ENCODE measurements around the gene CLEC20A. TPM values are rescaled to one million over a fixed set of nuclear protein-coding genes. Genes with fewer than 3 reads are reported as not detected.

CLEC20A gene
- total RNA-seq, 4 donors from 2014 or later, result not detected

DNA sequence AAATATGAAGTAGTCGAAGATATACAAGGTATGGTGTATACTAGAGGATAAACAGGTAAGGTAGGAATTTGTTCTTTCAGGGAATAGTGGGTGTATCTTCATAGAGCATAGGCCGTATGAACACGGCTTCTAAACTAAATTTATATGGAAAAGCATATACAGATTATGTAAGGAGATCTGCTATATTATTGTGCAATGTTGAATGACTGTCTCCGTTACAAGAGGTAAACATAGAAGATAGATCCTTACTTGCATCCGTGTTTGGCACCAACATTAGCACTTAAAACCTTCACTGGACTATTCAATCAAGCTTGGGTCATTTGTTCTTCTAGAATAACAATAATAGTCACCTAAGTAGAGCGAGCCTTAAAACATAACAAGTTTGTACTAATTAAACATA is 45.9 kb downstream of the CLEC20A start:
- peaks cover 0 to 46% (median 12%) of the 10 kb centered on the region in 4 donors for H3K36me3 ChIP-seq
- TF ChIP-seq POLR2AphosphoS5 (IDR thresholded peaks at IDR 0.05), result no peak
- no peak for TF ChIP-seq EP300 (IDR thresholded peaks at IDR 0.05)
- TF ChIP-seq POLR2A (IDR thresholded peaks at IDR 0.05; ENCODE audit: low read depth), result no peak
- no peak for TF ChIP-seq CTCF (IDR thresholded peaks at IDR 0.05)
- no peaks in the 10 kb centered on the region for H3K9me3 ChIP-seq
- WGBS, result 90% methylated on average over 6 of the region's 6 CpGs
- H3K27me3 ChIP-seq, result no peaks in the 10 kb centered on the region
- H3K27ac ChIP-seq (replicated peaks in 1 of 4), result no peak overlapping the region
- DNase-seq (ENCODE audit: extremely low spot score), result no peak
- H3K4me3 ChIP-seq, result no peak overlapping the region
- intact Hi-C loops (cut with DNase I), result no loop called here
- no peaks in the 10 kb centered on the region for H3K4me1 ChIP-seq

DNA sequence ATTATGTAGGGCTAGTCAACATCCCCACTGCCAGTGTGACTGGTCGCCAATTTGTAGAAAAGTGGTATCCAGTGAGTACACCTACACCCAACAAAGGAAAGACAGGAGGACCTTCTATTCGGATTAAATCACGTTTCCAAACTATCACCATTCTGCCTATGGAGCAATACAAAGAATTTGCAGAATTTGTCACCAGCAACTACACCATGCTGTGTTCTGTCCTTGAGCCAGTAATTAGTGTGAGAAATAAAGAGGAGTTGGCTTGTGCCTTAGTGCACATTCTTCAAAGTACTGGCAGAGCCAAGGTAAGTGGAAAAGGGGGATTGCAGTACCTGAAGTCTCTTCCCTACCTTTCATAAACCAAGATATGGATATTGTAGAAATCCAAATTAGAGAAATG is 53.8 kb downstream of the CLEC20A start:
- intact Hi-C loops (cut with DNase I), result no loop called here
- 87% methylated on average over 3 of the region's 3 CpGs for WGBS
- Histone ChIP-seq H3K4me1 (no peaks in the 10 kb centered on the region), H3K27me3 (no peaks in the 10 kb centered on the region), H3K36me3 (peaks cover 14 to 68% (median 26%) of the 10 kb centered on the region in 4 donors), H3K27ac (replicated peaks in 1 of 4) (no peak overlapping the region), H3K9me3 (no peaks in the 10 kb centered on the region), H3K4me3 (no peak overlapping the region)
- no peak for TF ChIP-seq CTCF (IDR thresholded peaks at IDR 0.05)
- TF ChIP-seq POLR2AphosphoS5 (IDR thresholded peaks at IDR 0.05), result no peak
- TF ChIP-seq EP300 (IDR thresholded peaks at IDR 0.05), result no peak
- TF ChIP-seq POLR2A (IDR thresholded peaks at IDR 0.05; ENCODE audit: low read depth), result no peak
- no peak for DNase-seq (ENCODE audit: extremely low spot score)

GRCh38 chr1:178438432-178438831 is 58.3 kb downstream of the CLEC20A start:
- no peak for DNase-seq (ENCODE audit: extremely low spot score)
- Histone ChIP-seq H3K4me3 (no peak overlapping the region), H3K36me3 (peaks cover 14 to 39% (median 20%) of the 10 kb centered on the region in 4 donors), H3K27ac (replicated peaks in 1 of 4) (no peak overlapping the region), H3K4me1 (peaks cover 0 to 4% (median 0%) of the 10 kb centered on the region in 4 donors), H3K27me3 (no peaks in the 10 kb centered on the region), H3K9me3 (no peaks in the 10 kb centered on the region)
- WGBS, result 56% methylated on average over 2 of the region's 2 CpGs
- intact Hi-C loops (cut with DNase I), result no loop called here
- TF ChIP-seq CTCF (IDR thresholded peaks at IDR 0.05) (no peak), POLR2A (IDR thresholded peaks at IDR 0.05; ENCODE audit: low read depth) (no peak), POLR2AphosphoS5 (IDR thresholded peaks at IDR 0.05) (no peak), EP300 (IDR thresholded peaks at IDR 0.05) (no peak)

GRCh38 chr1:178436899-178437298 is 59.9 kb downstream of the CLEC20A start:
- DNase-seq (ENCODE audit: extremely low spot score), result no peak
- intact Hi-C loops (cut with DNase I), result no loop called here
- Histone ChIP-seq H3K9me3 (no peaks in the 10 kb centered on the region), H3K4me1 (peaks cover 0 to 4% (median 0%) of the 10 kb centered on the region in 4 donors), H3K27me3 (no peaks in the 10 kb centered on the region), H3K36me3 (peaks cover 4 to 25% (median 9%) of the 10 kb centered on the region in 4 donors), H3K4me3 (no peak overlapping the region), H3K27ac (replicated peaks in 1 of 4) (no peak overlapping the region)
- 100% methylated on average over 2 of the region's 2 CpGs for WGBS
- TF ChIP-seq POLR2AphosphoS5 (IDR thresholded peaks at IDR 0.05), result no peak
- no peak for TF ChIP-seq POLR2A (IDR thresholded peaks at IDR 0.05; ENCODE audit: low read depth)
- no peak for TF ChIP-seq CTCF (IDR thresholded peaks at IDR 0.05)
- TF ChIP-seq EP300 (IDR thresholded peaks at IDR 0.05), result no peak

DNA sequence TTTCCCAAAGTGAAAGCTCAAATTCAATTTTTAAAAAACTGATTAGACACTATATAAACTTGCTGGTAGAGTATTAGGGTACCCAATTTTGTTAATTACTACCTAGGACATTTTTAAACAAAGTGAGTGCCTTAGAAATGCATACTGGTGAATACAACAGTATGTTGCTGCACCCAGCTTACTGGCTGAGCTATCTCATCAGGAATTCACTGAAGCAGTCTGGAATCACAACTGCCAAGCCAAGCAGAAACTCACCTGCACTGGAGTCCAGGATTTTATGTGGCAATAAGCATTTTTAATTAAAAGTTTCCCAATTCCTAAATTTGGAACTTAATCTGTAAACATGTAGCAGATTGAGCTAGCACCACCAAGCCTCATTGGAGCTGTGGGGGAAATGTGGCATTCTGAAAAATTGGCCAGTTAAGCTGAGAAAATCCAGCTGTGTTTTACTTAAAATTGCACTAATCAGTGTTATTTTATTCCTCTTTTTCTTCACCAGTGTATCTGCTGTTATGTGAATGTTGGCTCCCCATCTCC is 61.8 kb downstream of the CLEC20A start:
- Histone ChIP-seq H3K9me3 (no peaks in the 10 kb centered on the region), H3K36me3 (peaks cover 0 to 7% (median 0%) of the 10 kb centered on the region in 4 donors), H3K27me3 (no peaks in the 10 kb centered on the region), H3K27ac (replicated peaks in 1 of 4) (no peak overlapping the region), H3K4me1 (peaks cover 0 to 4% (median 0%) of the 10 kb centered on the region in 4 donors), H3K4me3 (no peak overlapping the region)
- no peak for TF ChIP-seq CTCF (IDR thresholded peaks at IDR 0.05)
- no peak for TF ChIP-seq POLR2AphosphoS5 (IDR thresholded peaks at IDR 0.05)
- TF ChIP-seq EP300 (IDR thresholded peaks at IDR 0.05), result no peak
- no peak for TF ChIP-seq POLR2A (IDR thresholded peaks at IDR 0.05; ENCODE audit: low read depth)
- intact Hi-C loops (cut with DNase I), result no loop called here
- DNase-seq (ENCODE audit: extremely low spot score), result no peak
